Measurements from ENCODE around the gene CHPT1. TPM values are rescaled to one million over a fixed set of nuclear protein-coding genes. Genes with fewer than 3 reads are reported as not detected.

The CHPT1 gene
- total and polyA plus RNA-seq, 2 of the 13 experiments (the other 11 are each of a cell fraction or from before 2014, with no cell fraction given), result 117 to 178 TPM

DNA sequence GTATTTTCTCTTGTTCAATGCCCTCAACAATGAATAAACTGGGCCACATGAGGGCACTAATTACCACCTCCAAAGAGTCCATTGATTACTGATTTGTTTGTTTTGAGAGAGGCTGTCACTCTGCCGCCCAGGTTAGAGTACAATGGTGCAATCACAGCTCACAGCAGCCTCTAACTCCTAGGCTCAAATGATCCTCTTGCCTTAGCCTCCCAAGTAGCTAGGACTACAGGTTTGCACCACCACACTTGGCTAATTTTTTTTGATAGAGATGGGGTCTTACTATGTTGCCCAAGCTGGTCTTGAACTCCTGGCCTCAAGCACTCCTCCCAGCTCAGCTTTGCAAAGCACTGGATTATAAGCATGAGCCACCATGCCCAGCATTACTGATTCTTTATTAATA lies 70.1 kb downstream of the CHPT1 start (continued):
- TF ChIP-seq CEBPG (CRISPR knock-in tag; IDR thresholded peaks at IDR 0.05), result 0 out of 2 replicates have a peak, but pooled peaks have one; percentile 9
- TF ChIP-seq HOXA3 (CRISPR knock-in tag; IDR thresholded peaks at IDR 0.05), result no peak
- 0 out of 2 replicates have a peak, but pooled peaks have one; percentile 55 for TF ChIP-seq KDM1A (CRISPR knock-in tag; IDR thresholded peaks at IDR 0.05)
- no peak for TF ChIP-seq ZNF446 (CRISPR knock-in tag; IDR thresholded peaks at IDR 0.05)
- TF ChIP-seq TGIF2 (CRISPR knock-in tag; IDR thresholded peaks at IDR 0.05), result no peak
- TF ChIP-seq, protein P1, sequence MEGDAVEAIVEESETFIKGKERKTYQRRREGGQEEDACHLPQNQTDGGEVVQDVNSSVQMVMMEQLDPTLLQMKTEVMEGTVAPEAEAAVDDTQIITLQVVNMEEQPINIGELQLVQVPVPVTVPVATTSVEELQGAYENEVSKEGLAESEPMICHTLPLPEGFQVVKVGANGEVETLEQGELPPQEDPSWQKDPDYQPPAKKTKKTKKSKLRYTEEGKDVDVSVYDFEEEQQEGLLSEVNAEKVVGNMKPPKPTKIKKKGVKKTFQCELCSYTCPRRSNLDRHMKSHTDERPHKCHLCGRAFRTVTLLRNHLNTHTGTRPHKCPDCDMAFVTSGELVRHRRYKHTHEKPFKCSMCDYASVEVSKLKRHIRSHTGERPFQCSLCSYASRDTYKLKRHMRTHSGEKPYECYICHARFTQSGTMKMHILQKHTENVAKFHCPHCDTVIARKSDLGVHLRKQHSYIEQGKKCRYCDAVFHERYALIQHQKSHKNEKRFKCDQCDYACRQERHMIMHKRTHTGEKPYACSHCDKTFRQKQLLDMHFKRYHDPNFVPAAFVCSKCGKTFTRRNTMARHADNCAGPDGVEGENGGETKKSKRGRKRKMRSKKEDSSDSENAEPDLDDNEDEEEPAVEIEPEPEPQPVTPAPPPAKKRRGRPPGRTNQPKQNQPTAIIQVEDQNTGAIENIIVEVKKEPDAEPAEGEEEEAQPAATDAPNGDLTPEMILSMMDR (CRISPR knock-in tag; IDR thresholded peaks at IDR 0.05), result no peak
- TF ChIP-seq, protein P2, sequence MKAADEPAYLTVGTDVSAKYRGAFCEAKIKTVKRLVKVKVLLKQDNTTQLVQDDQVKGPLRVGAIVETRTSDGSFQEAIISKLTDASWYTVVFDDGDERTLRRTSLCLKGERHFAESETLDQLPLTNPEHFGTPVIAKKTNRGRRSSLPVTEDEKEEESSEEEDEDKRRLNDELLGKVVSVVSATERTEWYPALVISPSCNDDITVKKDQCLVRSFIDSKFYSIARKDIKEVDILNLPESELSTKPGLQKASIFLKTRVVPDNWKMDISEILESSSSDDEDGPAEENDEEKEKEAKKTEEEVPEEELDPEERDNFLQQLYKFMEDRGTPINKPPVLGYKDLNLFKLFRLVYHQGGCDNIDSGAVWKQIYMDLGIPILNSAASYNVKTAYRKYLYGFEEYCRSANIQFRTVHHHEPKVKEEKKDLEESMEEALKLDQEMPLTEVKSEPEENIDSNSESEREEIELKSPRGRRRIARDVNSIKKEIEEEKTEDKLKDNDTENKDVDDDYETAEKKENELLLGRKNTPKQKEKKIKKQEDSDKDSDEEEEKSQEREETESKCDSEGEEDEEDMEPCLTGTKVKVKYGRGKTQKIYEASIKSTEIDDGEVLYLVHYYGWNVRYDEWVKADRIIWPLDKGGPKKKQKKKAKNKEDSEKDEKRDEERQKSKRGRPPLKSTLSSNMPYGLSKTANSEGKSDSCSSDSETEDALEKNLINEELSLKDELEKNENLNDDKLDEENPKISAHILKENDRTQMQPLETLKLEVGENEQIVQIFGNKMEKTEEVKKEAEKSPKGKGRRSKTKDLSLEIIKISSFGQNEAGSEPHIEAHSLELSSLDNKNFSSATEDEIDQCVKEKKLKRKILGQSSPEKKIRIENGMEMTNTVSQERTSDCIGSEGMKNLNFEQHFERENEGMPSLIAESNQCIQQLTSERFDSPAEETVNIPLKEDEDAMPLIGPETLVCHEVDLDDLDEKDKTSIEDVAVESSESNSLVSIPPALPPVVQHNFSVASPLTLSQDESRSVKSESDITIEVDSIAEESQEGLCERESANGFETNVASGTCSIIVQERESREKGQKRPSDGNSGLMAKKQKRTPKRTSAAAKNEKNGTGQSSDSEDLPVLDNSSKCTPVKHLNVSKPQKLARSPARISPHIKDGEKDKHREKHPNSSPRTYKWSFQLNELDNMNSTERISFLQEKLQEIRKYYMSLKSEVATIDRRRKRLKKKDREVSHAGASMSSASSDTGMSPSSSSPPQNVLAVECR (CRISPR knock-in tag; IDR thresholded peaks at IDR 0.05; ENCODE audit: borderline replicate concordance), result no peak
- TF ChIP-seq ZNF674 (CRISPR knock-in tag; IDR thresholded peaks at IDR 0.05; ENCODE audit: low read depth), result no peak
- no peak for TF ChIP-seq ZNF619 (CRISPR knock-in tag; IDR thresholded peaks at IDR 0.05)
- TF ChIP-seq ARHGAP35 (CRISPR knock-in tag; IDR thresholded peaks at IDR 0.05; ENCODE audit: borderline replicate concordance), result no peak
- TF ChIP-seq ZNF232 (CRISPR knock-in tag; IDR thresholded peaks at IDR 0.05; ENCODE audit: borderline replicate concordance), result no peak
- 0 out of 2 replicates have a peak, but pooled peaks have one; percentile 37 for TF ChIP-seq ZMYM4 (CRISPR knock-in tag; IDR thresholded peaks at IDR 0.05)
- TF ChIP-seq ZMYM3 (CRISPR knock-in tag; IDR thresholded peaks at IDR 0.05), result peak; percentile 82
- no peak for TF ChIP-seq ZNF121 (CRISPR knock-in tag; IDR thresholded peaks at IDR 0.05)
- no peak for TF ChIP-seq MBD4 (IDR thresholded peaks at IDR 0.05; ENCODE audit: borderline replicate concordance, low read length)
- TF ChIP-seq ZNF180 (CRISPR knock-in tag; IDR thresholded peaks at IDR 0.05; ENCODE audit: borderline replicate concordance, low read depth), result no peak
- no peak for TF ChIP-seq ATM (IDR thresholded peaks at IDR 0.05; ENCODE audit: borderline replicate concordance)
- no peak for TF ChIP-seq KLF12 (CRISPR knock-in tag; IDR thresholded peaks at IDR 0.05; ENCODE audit: borderline replicate concordance)
- 0 out of 2 replicates have a peak, but pooled peaks have one; percentile 38 for TF ChIP-seq ZMYM2 (CRISPR knock-in tag; IDR thresholded peaks at IDR 0.05)
- peak; percentile 51; the same call in 1 of the 2 replicates for TF ChIP-seq ADNP (CRISPR knock-in tag; IDR thresholded peaks at IDR 0.05)
- no peak for TF ChIP-seq NFE2 (CRISPR knock-in tag; IDR thresholded peaks at IDR 0.05)
- TF ChIP-seq ZNF230 (CRISPR knock-in tag; IDR thresholded peaks at IDR 0.05), result no peak
- no peak for TF ChIP-seq ZNF550 (CRISPR knock-in tag; IDR thresholded peaks at IDR 0.05; ENCODE audit: borderline replicate concordance)
- TF ChIP-seq, protein P3, sequence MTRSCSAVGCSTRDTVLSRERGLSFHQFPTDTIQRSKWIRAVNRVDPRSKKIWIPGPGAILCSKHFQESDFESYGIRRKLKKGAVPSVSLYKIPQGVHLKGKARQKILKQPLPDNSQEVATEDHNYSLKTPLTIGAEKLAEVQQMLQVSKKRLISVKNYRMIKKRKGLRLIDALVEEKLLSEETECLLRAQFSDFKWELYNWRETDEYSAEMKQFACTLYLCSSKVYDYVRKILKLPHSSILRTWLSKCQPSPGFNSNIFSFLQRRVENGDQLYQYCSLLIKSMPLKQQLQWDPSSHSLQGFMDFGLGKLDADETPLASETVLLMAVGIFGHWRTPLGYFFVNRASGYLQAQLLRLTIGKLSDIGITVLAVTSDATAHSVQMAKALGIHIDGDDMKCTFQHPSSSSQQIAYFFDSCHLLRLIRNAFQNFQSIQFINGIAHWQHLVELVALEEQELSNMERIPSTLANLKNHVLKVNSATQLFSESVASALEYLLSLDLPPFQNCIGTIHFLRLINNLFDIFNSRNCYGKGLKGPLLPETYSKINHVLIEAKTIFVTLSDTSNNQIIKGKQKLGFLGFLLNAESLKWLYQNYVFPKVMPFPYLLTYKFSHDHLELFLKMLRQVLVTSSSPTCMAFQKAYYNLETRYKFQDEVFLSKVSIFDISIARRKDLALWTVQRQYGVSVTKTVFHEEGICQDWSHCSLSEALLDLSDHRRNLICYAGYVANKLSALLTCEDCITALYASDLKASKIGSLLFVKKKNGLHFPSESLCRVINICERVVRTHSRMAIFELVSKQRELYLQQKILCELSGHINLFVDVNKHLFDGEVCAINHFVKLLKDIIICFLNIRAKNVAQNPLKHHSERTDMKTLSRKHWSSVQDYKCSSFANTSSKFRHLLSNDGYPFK (CRISPR knock-in tag; IDR thresholded peaks at IDR 0.05; ENCODE audit: borderline replicate concordance), result no peak
